ENCODE measurements around the gene U2SURP.

GRCh38 chr3:142953443-142953842 is 47.9 kb upstream of the U2SURP start:
- TF ChIP-seq CTCF (IDR thresholded peaks at IDR 0.05) (no peak), POLR2A (IDR thresholded peaks at IDR 0.05) (no peak)

Measured in right lobe of liver (tissue), 4 donors.